GM06990 (cell line): ENCODE measurements around the gene OGG1.

ENCODE experiments used
- DNase-seq: peaks from one replicate; pipeline ENCODE4 v3.0.0-alpha.2; 2011; ENCODE audit not compliant: insufficient read length; ENCODE audit errors: extremely low read depth
- H3K27me3 ChIP-seq: replicated peaks from 2 replicates; pipeline ENCODE4 v1.6.0; 2011; ENCODE audit warnings: low read length; ENCODE audit not compliant: control insufficient read depth, insufficient read depth
- H3K36me3 ChIP-seq: 2 replicates; pipeline ENCODE4 v1.5.1; 2011; ENCODE audit warnings: low read length; ENCODE audit not compliant: control insufficient read depth, insufficient read depth
- H3K4me3 ChIP-seq: replicated peaks from 2 replicates; pipeline ENCODE4 v1.5.1; 2011; ENCODE audit warnings: low read depth, mild to moderate bottlenecking, control low read depth, low read length
- TF ChIP-seq, protein P1 (sequence below): IDR thresholded peaks from 2 replicates; pipeline ENCODE4 v1.5.1; 2011; ENCODE audit warnings: low read length, control low read depth, mild to moderate bottlenecking, inconsistent platforms; ENCODE audit not compliant: insufficient read depth, poor library complexity, severe bottlenecking

Gene OGG1

GRCh38 chr3:9793161-9793781 lies 43.5 kb downstream of the OGG1 start:
- Histone ChIP-seq H3K36me3 (peaks cover 21% of the 10 kb centered on the region), H3K27me3 (no peaks in the 10 kb centered on the region), H3K4me3 (peak overlapping the region; percentile 86)
- no peak for DNase-seq
- TF ChIP-seq, protein P1, sequence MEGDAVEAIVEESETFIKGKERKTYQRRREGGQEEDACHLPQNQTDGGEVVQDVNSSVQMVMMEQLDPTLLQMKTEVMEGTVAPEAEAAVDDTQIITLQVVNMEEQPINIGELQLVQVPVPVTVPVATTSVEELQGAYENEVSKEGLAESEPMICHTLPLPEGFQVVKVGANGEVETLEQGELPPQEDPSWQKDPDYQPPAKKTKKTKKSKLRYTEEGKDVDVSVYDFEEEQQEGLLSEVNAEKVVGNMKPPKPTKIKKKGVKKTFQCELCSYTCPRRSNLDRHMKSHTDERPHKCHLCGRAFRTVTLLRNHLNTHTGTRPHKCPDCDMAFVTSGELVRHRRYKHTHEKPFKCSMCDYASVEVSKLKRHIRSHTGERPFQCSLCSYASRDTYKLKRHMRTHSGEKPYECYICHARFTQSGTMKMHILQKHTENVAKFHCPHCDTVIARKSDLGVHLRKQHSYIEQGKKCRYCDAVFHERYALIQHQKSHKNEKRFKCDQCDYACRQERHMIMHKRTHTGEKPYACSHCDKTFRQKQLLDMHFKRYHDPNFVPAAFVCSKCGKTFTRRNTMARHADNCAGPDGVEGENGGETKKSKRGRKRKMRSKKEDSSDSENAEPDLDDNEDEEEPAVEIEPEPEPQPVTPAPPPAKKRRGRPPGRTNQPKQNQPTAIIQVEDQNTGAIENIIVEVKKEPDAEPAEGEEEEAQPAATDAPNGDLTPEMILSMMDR: no peak

DNA sequence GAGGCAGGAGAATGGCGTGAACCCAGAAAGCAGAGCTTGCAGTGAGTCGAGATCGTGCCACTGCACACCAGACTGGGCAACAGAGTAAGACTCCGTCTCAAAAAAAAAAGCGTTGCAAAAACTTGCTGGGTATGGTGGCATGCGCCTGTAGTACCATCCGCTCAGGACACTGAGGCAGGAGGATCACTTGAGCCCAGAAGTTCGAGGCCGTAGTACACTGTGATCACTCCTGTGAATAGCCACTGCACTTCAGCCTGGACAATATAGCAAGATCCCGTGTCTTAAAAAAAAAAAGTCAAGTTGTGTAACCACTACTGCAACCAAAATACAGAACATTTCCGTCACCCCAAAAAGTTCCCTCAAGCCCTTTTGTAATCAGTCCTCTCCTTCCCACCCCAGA lies 44.6 kb downstream of the OGG1 start:
- no peaks in the 10 kb centered on the region for H3K27me3 ChIP-seq
- peaks cover 20% of the 10 kb centered on the region for H3K36me3 ChIP-seq
- TF ChIP-seq, protein P1: no peak
- peak overlapping the region; percentile 86 for H3K4me3 ChIP-seq
- no peak for DNase-seq

GRCh38 chr3:9795207-9795606 lies 45.5 kb downstream of the OGG1 start:
- Histone ChIP-seq H3K36me3 (peaks cover 22% of the 10 kb centered on the region), H3K4me3 (no peak overlapping the region; the same call in 1 of the 2 replicates)
- no peak for DNase-seq

DNA sequence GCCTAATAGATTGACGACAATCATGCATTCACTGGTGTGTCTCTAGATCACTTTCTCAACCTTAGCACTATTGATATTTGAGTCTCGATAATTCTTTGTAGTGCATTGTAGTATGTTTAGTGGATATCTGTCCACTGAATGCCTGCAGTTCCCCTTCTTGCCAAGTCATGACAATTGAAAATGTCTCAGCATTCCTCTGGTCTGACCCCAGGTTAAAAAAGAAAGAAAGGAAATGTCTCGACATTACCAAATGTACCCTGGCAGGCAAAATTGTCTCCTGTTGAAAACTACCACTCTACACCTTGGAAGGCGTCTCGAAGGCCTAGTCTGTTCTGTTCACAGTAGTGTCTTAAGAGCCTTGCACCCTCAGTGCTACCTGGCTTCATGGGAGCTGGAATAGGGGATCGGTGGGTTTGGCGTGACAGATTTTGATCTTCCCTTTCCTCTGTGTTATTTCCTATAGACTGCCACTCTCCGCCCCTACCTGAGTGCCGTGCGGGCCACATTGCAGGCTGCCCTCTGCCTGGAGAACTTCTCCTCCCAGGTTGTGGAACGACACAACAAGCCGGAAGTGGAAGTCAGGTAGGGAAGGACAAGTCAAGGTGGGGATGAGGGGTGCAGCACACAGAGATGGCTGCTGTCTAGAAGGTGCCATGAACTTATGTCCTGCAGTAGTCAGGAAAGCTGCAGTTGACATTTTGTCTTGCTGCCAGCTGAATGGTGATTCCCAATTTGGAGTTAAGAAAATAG lies 47.6 kb downstream of the OGG1 start:
- H3K4me3 ChIP-seq: no peak overlapping the region
- no peak for DNase-seq
- TF ChIP-seq, protein P1: no peak
- H3K36me3 ChIP-seq: peaks cover 29% of the 10 kb centered on the region
- no peaks in the 10 kb centered on the region for H3K27me3 ChIP-seq

More at GRCh38 chr3:9795207-9795606, 45.5 kb downstream of the OGG1 start:
- TF ChIP-seq, protein P1: no peak
- no peaks in the 10 kb centered on the region for H3K27me3 ChIP-seq

DNA sequence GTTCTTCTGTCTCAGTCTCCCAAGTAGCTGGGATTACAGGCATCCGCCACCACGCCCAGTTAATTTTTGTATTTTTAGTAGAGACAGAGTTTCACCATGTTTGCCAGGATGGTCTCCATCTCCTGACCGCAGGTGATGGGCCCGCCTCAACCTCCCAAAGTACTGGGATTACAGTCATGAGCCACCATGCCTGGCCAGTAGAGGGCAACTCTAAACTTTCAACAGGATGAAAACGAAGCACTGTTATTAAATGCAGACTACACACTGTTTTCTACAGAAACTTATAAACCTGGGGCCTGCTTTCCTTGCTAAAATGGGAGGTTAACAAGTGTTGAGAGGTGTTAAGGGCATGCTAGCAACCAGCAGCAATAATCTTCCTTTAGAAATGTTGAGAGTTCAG lies 50.8 kb downstream of the OGG1 start:
- Histone ChIP-seq H3K36me3 (peaks cover 49% of the 10 kb centered on the region), H3K27me3 (no peaks in the 10 kb centered on the region), H3K4me3 (no peak overlapping the region)
- TF ChIP-seq, protein P1: peak; percentile 14
- DNase-seq: no peak
